Measurements from ENCODE around the gene DLX5. TPM values are rescaled to one million over a fixed set of nuclear protein-coding genes. Genes with fewer than 3 reads are reported as not detected.

The DLX5 gene
- total and polyA plus RNA-seq, 2 of the 4 experiments (the other 2 are of a cell fraction): not detected

GRCh38 chr7:96993980-96994379 is 30.7 kb downstream of the DLX5 start:
- peaks cover 11% of the 10 kb centered on the region for H3K9me3 ChIP-seq (ENCODE audit: control insufficient read depth, insufficient read depth, low read length)
- DNase-seq: no peak
- no peaks in the 10 kb centered on the region for H3K36me3 ChIP-seq (ENCODE audit: control insufficient read depth, insufficient read depth, low read length)
- no peak overlapping the region for H2BK120ac ChIP-seq (ENCODE audit: low read depth, low read length)
- no peaks in the 10 kb centered on the region for H3K9me1 ChIP-seq (ENCODE audit: insufficient read depth, low read length)
- no peak overlapping the region for H4K91ac ChIP-seq (ENCODE audit: insufficient read depth, low read depth, low read length)
- in situ Hi-C loops (cut with MboI; ENCODE audit: low sequenced_read_pairs): no loop called here
- no peak overlapping the region for H3K9ac ChIP-seq (ENCODE audit: low read depth, low read length)
- peaks cover 66% of the 10 kb centered on the region for H3K27me3 ChIP-seq (ENCODE audit: control insufficient read depth, insufficient read depth, low read length)
- no peak overlapping the region for H2AK5ac ChIP-seq (ENCODE audit: low read depth, low read length)
- H2BK5ac ChIP-seq (ENCODE audit: low read depth, low read length, poor library complexity, severe bottlenecking): no peak overlapping the region
- no peak overlapping the region for H3K23ac ChIP-seq (ENCODE audit: low read depth, low read length)
- WGBS, 2 experiments (ENCODE audit: extremely low coverage in 2 of 2, insufficient read length in 1 of 2): no CpG with 5 or more reads among the region's 1 CpG
- BruUV-seq (replicated peaks): no TSS peak
- H3K79me1 ChIP-seq (ENCODE audit: low read depth in 1 of 2, low read length in 2 of 2): no peaks in the 10 kb centered on the region
- no peak overlapping the region for H3K4me2 ChIP-seq (ENCODE audit: low read depth, low read length)
- no peak overlapping the region for H4K5ac ChIP-seq (ENCODE audit: low read depth, low read length)
- H3K4ac ChIP-seq (ENCODE audit: low read depth, low read length): no peak overlapping the region
- H3K27ac ChIP-seq (ENCODE audit: insufficient read depth, low read length): no peak overlapping the region
- no peak overlapping the region for H3K14ac ChIP-seq (replicated peaks; ENCODE audit: low read depth, low read length)
- intact Hi-C loops (cut with micrococcal nuclease): no loop called here
- ATAC-seq (ENCODE audit: low read depth): no peak
- no peak overlapping the region for H2BK20ac ChIP-seq (ENCODE audit: low read depth, low read length)
- TF ChIP-seq USF2 (IDR thresholded peaks at IDR 0.05; ENCODE audit: low read depth, low read length): no peak
- TF ChIP-seq RAD21 (IDR thresholded peaks at IDR 0.05; ENCODE audit: low read length): no peak
- TF ChIP-seq SMC3 (IDR thresholded peaks at IDR 0.05; ENCODE audit: low read depth, low read length): no peak
- no peak for TF ChIP-seq NFE2L2 (IDR thresholded peaks at IDR 0.05; ENCODE audit: low read depth, low read length)
- TF ChIP-seq FOS (IDR thresholded peaks at IDR 0.05; ENCODE audit: low read depth, low read length): no peak
- no peak for TF ChIP-seq CTCF (conservative IDR thresholded peaks at IDR 0.05; ENCODE audit: low read depth, low read length)
- TF ChIP-seq MAFK (IDR thresholded peaks at IDR 0.05; ENCODE audit: low read depth, low read length): no peak
- no peak for TF ChIP-seq RCOR1 (IDR thresholded peaks at IDR 0.05; ENCODE audit: insufficient replicate concordance, low read length)
- no peak for TF ChIP-seq MAZ (IDR thresholded peaks at IDR 0.05; ENCODE audit: borderline replicate concordance, low read depth, low read length)
- no peak for TF ChIP-seq POLR2A (IDR thresholded peaks at IDR 0.05; ENCODE audit: low read depth, low read length)
- TF ChIP-seq ELK1 (IDR thresholded peaks at IDR 0.05; ENCODE audit: borderline replicate concordance, low read depth, low read length): no peak
- TF ChIP-seq BHLHE40 (IDR thresholded peaks at IDR 0.05; ENCODE audit: low read depth, low read length): no peak
- dilution Hi-C loops (cut with HindIII; ENCODE audit: low sequenced_read_pairs, unreplicated experiment): no loop called here
- CTCF ChIA-PET: no interaction called here
- H3K18ac ChIP-seq (ENCODE audit: low read depth, low read length): no peak overlapping the region
- H2AK9ac ChIP-seq (replicated peaks; ENCODE audit: low read depth, low read length, poor library complexity): no peak overlapping the region
- H4K20me1 ChIP-seq (ENCODE audit: insufficient read depth, low read length): no peaks in the 10 kb centered on the region
- no peak overlapping the region for H2AFZ ChIP-seq (replicated peaks; ENCODE audit: low read length, poor library complexity)
- POLR2A ChIA-PET (ENCODE audit: unreplicated experiment): no interaction called here
- H3K56ac ChIP-seq (ENCODE audit: extremely low read depth, insufficient read depth, low read length): no peak overlapping the region
- no peak overlapping the region for H4K8ac ChIP-seq (ENCODE audit: low read depth in 2 of 2, low read length in 2 of 2)
- no peak overlapping the region for H2BK15ac ChIP-seq (ENCODE audit: low read depth, low read length)
- H3K4me3 ChIP-seq (ENCODE audit: insufficient read depth, low read depth, low read length): no peak overlapping the region
- no peaks in the 10 kb centered on the region for H3K4me1 ChIP-seq (ENCODE audit: control insufficient read depth, insufficient read depth, low read length)

All from IMR-90 (cell line).